Measurements from ENCODE around the gene KAT2A.

Gene KAT2A

DNA sequence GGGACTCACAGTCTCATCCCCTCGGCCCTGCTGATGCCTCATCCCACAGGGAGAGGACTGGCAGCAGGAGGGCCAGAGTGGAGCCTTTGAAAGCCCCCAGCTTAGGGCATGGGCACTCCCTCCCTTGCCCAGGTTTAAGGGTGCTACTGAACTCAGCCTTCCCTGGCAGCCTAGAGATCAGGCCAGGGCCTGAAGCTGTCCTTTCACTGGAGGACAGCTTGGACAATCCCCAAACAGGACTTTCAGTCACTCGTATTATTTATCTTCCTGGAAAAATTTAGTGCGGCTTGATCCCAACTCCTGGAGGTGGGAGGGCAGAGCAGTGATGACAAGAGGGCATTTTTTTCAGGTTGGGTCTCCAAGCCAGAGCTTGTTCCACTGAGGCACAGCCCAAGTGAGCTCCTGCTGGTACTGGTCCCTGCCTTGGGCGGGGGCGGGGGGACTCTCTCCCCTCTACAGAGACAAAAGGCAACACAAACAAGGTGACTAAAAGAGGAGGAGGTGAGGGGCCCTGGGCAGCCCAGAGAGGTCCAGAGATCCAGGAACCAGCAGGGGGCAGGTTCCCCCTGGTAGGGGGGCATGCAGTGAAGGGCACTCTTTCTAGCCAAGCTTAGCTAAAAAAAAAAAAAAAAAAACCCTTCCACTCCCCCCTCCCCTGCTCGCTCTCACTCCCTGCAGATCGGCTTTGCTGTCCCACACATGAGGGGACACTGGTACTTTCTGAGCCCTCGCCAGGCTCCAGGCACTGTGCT lies 24.6 kb downstream of the KAT2A start:
- TF ChIP-seq BCL11A (tag by site-specific recombination; IDR thresholded peaks at IDR 0.05; ENCODE audit: low read depth) (no peak), GLIS2 (tag by site-specific recombination; IDR thresholded peaks at IDR 0.05) (peak; percentile 17; the same call in 1 of the 2 replicates), GLIS1 (tag by site-specific recombination; IDR thresholded peaks at IDR 0.05) (peak; percentile 60), ZIC2 (tag by site-specific recombination; IDR thresholded peaks at IDR 0.05) (peak; percentile 32)
- ChIA-PET POLR2A (interaction anchor here (0.6 to 1.0 kb wide), 3 partner anchors 69 to 405 kb away, joined by 3 to 8 read pairs (median 5); no protein-coding TSS in a partner anchor), CTCF (interaction anchor here (0.6 to 12.3 kb wide), 8 partner anchors 30 to 132 kb away, joined by 4 to 132 read pairs (median 6); partner anchors contain the start of gene NKIRAS2)
- no peak overlapping the region for H3K27ac ChIP-seq (ENCODE audit: extremely low read depth, low read depth, low read length)
- H3K36me3 ChIP-seq (ENCODE audit: control insufficient read depth in 2 of 2, insufficient read depth in 1 of 2, low read length in 2 of 2) = no peaks in the 10 kb centered on the region
- no peak overlapping the region for H3K4me3 ChIP-seq (ENCODE audit: low read depth, low read length)
- H3K4me1 ChIP-seq (ENCODE audit: control insufficient read depth, insufficient read depth, low read length) = no peaks in the 10 kb centered on the region; the same call in 1 of the 2 replicates
- H3K9me3 ChIP-seq (ENCODE audit: control insufficient read depth, insufficient read depth, low read depth, low read length) = no peaks in the 10 kb centered on the region

DNA sequence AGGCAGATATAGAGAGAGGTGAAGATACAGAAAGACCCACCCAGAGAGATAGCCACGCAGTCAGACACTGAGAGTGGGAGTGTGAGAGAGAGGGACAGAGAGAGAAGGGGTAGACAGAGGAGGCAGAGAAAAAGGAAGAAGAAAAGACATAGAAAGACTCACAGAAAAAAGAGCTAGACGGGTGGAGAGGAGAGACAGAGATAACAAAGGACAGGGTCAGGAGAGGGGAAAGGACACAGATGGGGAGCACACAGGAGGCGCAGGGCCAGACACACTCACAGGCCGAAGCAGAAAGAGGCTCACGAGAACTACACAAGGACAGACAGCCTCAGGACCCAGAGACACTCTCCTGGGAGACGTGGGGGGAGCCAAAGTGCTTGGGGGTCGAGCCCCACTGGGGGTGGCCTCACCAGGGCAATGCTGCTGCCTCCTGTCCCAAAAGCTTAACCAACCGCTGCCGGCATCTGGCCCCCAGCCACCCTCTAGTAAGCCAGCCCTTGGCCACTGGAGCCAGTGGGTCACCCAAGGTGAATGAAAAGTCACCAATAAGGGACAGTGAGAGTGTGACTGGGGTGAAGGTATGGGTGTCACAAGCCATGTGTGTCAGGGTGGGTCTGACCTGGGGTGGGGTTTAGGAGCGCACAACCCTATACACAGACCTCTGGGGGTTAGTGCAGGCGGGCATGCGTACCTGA lies 26.6 kb downstream of the KAT2A start:
- TF ChIP-seq ZNF544 (tag by site-specific recombination; IDR thresholded peaks at IDR 0.05) (no peak), GLIS2 (tag by site-specific recombination; IDR thresholded peaks at IDR 0.05) (peak; percentile 23; the same call in 1 of the 2 replicates)
- ChIA-PET POLR2A (no interaction called here), CTCF (interaction anchor here (0.7 to 12.3 kb wide), 4 partner anchors 16 to 119 kb away, joined by 3 to 132 read pairs (median 3); partner anchors contain the start of gene NKIRAS2)
- Histone ChIP-seq H3K36me3 (ENCODE audit: control insufficient read depth in 2 of 2, insufficient read depth in 1 of 2, low read length in 2 of 2) (no peaks in the 10 kb centered on the region), H3K9me3 (ENCODE audit: control insufficient read depth, insufficient read depth, low read depth, low read length) (no peaks in the 10 kb centered on the region), H3K27ac (ENCODE audit: extremely low read depth, low read depth, low read length) (no peak overlapping the region), H3K4me1 (ENCODE audit: control insufficient read depth, insufficient read depth, low read length) (no peaks in the 10 kb centered on the region; the same call in 1 of the 2 replicates), H3K4me3 (ENCODE audit: low read depth, low read length) (no peak overlapping the region)

DNA sequence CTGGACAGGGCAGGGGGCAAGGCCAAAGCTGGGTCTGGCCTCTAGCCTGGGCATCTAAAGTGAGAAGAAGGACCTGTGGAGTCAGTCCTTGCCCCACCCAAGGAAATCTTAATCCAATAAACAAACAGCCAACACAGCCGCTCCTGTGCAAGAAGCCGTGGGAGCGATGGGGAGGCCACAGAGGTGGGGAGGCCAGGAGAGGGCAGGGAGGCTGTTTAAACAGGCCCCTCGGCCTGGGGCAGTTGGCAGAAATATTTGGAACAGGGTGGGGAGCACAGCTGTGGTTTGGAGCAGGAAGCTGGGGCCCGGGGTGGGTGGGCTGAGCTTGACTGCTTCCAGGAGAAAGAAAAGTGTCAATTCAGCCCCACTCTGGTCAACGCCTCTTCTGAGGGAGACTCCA lies 28.2 kb downstream of the KAT2A start:
- Histone ChIP-seq H3K4me3 (ENCODE audit: low read depth, low read length) (no peak overlapping the region), H3K36me3 (ENCODE audit: control insufficient read depth in 2 of 2, insufficient read depth in 1 of 2, low read length in 2 of 2) (no peaks in the 10 kb centered on the region), H3K4me1 (ENCODE audit: control insufficient read depth, insufficient read depth, low read length) (no peaks in the 10 kb centered on the region; the same call in 1 of the 2 replicates), H3K27ac (ENCODE audit: extremely low read depth, low read depth, low read length) (no peak overlapping the region), H3K9me3 (ENCODE audit: control insufficient read depth, insufficient read depth, low read depth, low read length) (no peaks in the 10 kb centered on the region)
- TF ChIP-seq, protein P1, sequence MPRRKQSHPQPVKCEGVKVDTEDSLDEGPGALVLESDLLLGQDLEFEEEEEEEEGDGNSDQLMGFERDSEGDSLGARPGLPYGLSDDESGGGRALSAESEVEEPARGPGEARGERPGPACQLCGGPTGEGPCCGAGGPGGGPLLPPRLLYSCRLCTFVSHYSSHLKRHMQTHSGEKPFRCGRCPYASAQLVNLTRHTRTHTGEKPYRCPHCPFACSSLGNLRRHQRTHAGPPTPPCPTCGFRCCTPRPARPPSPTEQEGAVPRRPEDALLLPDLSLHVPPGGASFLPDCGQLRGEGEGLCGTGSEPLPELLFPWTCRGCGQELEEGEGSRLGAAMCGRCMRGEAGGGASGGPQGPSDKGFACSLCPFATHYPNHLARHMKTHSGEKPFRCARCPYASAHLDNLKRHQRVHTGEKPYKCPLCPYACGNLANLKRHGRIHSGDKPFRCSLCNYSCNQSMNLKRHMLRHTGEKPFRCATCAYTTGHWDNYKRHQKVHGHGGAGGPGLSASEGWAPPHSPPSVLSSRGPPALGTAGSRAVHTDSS (tag by site-specific recombination; IDR thresholded peaks at IDR 0.05) = no peak
- TF ChIP-seq ZEB2 (tag by site-specific recombination; IDR thresholded peaks at IDR 0.05) (no peak), ZNF560 (tag by site-specific recombination; IDR thresholded peaks at IDR 0.05; ENCODE audit: borderline replicate concordance) (no peak), ZFHX2 (tag by site-specific recombination; conservative IDR thresholded peaks at IDR 0.05) (0 out of 2 replicates have a peak, but pooled peaks have one; percentile 18), ZNF843 (tag by site-specific recombination; IDR thresholded peaks at IDR 0.05) (no peak), ZNF391 (tag by site-specific recombination; IDR thresholded peaks at IDR 0.05; ENCODE audit: borderline replicate concordance, low read depth) (no peak), ZNF707 (tag by site-specific recombination; IDR thresholded peaks at IDR 0.05) (no peak), ZNF223 (tag by site-specific recombination; IDR thresholded peaks at IDR 0.05) (no peak), ZNF239 (tag by site-specific recombination; IDR thresholded peaks at IDR 0.05) (no peak), ZNF777 (tag by site-specific recombination; IDR thresholded peaks at IDR 0.05; ENCODE audit: borderline replicate concordance) (no peak), EGR2 (tag by site-specific recombination; IDR thresholded peaks at IDR 0.05; ENCODE audit: low read depth) (0 out of 2 replicates have a peak, but pooled peaks have one; percentile 11), ZNF830 (tag by site-specific recombination; IDR thresholded peaks at IDR 0.05; ENCODE audit: low read depth) (no peak)
- TF ChIP-seq, protein P2, sequence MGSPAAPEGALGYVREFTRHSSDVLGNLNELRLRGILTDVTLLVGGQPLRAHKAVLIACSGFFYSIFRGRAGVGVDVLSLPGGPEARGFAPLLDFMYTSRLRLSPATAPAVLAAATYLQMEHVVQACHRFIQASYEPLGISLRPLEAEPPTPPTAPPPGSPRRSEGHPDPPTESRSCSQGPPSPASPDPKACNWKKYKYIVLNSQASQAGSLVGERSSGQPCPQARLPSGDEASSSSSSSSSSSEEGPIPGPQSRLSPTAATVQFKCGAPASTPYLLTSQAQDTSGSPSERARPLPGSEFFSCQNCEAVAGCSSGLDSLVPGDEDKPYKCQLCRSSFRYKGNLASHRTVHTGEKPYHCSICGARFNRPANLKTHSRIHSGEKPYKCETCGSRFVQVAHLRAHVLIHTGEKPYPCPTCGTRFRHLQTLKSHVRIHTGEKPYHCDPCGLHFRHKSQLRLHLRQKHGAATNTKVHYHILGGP (tag by site-specific recombination; IDR thresholded peaks at IDR 0.05) = no peak
- TF ChIP-seq, protein P3, sequence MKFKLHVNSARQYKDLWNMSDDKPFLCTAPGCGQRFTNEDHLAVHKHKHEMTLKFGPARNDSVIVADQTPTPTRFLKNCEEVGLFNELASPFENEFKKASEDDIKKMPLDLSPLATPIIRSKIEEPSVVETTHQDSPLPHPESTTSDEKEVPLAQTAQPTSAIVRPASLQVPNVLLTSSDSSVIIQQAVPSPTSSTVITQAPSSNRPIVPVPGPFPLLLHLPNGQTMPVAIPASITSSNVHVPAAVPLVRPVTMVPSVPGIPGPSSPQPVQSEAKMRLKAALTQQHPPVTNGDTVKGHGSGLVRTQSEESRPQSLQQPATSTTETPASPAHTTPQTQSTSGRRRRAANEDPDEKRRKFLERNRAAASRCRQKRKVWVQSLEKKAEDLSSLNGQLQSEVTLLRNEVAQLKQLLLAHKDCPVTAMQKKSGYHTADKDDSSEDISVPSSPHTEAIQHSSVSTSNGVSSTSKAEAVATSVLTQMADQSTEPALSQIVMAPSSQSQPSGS (tag by site-specific recombination; IDR thresholded peaks at IDR 0.05; ENCODE audit: low read depth) = no peak
- POLR2A ChIA-PET = no interaction called here
- CTCF ChIA-PET = interaction anchor here (0.6 to 2.5 kb wide), 3 partner anchors 27 to 88 kb away, joined by 3 to 26 read pairs (median 6); partner anchors contain the start of genes KCNH4 and NKIRAS2
